Activated CD4-positive, alpha-beta T cell treated with anti-CD3 and anti-CD28 coated beads for 24 hours (primary cell): ENCODE data around the gene REXO1.

Experiments used
- DNase-seq, 2 donors: peaks; one replicate each; pipeline ENCODE4 v3.0.0-alpha.2; 2020; ENCODE audit warnings: low read depth in 2 of 2

The REXO1 gene

GRCh38 chr19:1847684-1848398 lies 442 bp downstream of the REXO1 start:
- DNase-seq = no peak

- no peak for DNase-seq
Observed at GRCh38 chr19:1847348-1847683, 967 bp downstream of the REXO1 start.

- no peak for DNase-seq
Observed at GRCh38 chr19:1846517-1847204, 1.6 kb downstream of the REXO1 start.

GRCh38 chr19:1845642-1846041 lies 2.6 kb downstream of the REXO1 start:
- DNase-seq = no peak

GRCh38 chr19:1845125-1845515 lies 3.2 kb downstream of the REXO1 start:
- no peak for DNase-seq

- DNase-seq = no peak
Observed at GRCh38 chr19:1844513-1845124, 3.7 kb downstream of the REXO1 start.

- DNase-seq = no peak
Observed at GRCh38 chr19:1843646-1844394, 4.5 kb downstream of the REXO1 start.

- no peak for DNase-seq
Observed at GRCh38 chr19:1843116-1843515, 5.2 kb downstream of the REXO1 start.

GRCh38 chr19:1841209-1841924 lies 6.9 kb downstream of the REXO1 start:
- DNase-seq = no peak

- no peak for DNase-seq
Observed at GRCh38 chr19:1840541-1841115, 7.7 kb downstream of the REXO1 start.

- no peak for DNase-seq
Observed at GRCh38 chr19:1839658-1840540, 8.4 kb downstream of the REXO1 start.

- DNase-seq = peak in 1 of 2 donors; percentile 50
Observed at GRCh38 chr19:1837625-1838105, 10.6 kb downstream of the REXO1 start.

- no peak for DNase-seq
Observed at GRCh38 chr19:1837222-1837565, 11.1 kb downstream of the REXO1 start.

GRCh38 chr19:1836458-1837221 lies 11.6 kb downstream of the REXO1 start:
- no peak for DNase-seq

GRCh38 chr19:1833540-1833939 lies 14.7 kb downstream of the REXO1 start:
- DNase-seq = no peak

GRCh38 chr19:1832046-1832663 lies 16.1 kb downstream of the REXO1 start:
- DNase-seq = no peak

- no peak for DNase-seq
Observed at GRCh38 chr19:1830978-1831377, 17.3 kb downstream of the REXO1 start.

- no peak for DNase-seq
Observed at GRCh38 chr19:1830568-1830967, 17.7 kb downstream of the REXO1 start.

- DNase-seq = no peak
Observed at GRCh38 chr19:1829958-1830357, 18.3 kb downstream of the REXO1 start.
